B cell (primary cell): ENCODE data around the gene TCEA3. TPM values are rescaled to one million over a fixed set of nuclear protein-coding genes. Genes with fewer than 3 reads are reported as not detected.

Source experiments
- ATAC-seq: fragments of 200-7000 bp; cut with Tn5 transposase; one replicate; pipeline ENCODE4 v1.10.0; 2021; ENCODE audit warnings: low read depth, mild to moderate bottlenecking, moderate number of reproducible peaks, moderate library complexity
- CTCF ChIA-PET: fragments of 350-600 bp; sonication (Branson Sonifier 250); formaldehyde crosslinking; loops from one replicate; lab custom pipeline; 2021; ENCODE audit warnings: antibody characterized with exemption, inconsistent platforms; lab: Charles Lee
- POLR2A ChIA-PET: fragments of 350-600 bp; sonication (Branson Sonifier 250); formaldehyde crosslinking; loops from one replicate; lab custom pipeline; 2021; ENCODE audit warnings: antibody characterized with exemption; lab: Charles Lee
- DNase-seq: peaks from one replicate; pipeline ENCODE4 v3.0.0; 2013
- H2AFZ ChIP-seq: 2 replicates; pipeline ENCODE4 v1.6.1; 2012; ENCODE audit warnings: mild to moderate bottlenecking, low read depth, low read length; ENCODE audit not compliant: insufficient read depth, poor library complexity, severe bottlenecking
- H3K27ac ChIP-seq, 2 donors: 1 replicate in 1 of 2; 2 replicates in 1 of 2; pipeline ENCODE4 v1.5.1; 2012 to 2013; ENCODE audit warnings: low read length in 2 of 2, mild to moderate bottlenecking in 2 of 2, moderate library complexity in 1 of 2
- H3K27me3 ChIP-seq, 4 experiments: fragments of 200-600 bp in 1 of 4; sonication (generic) in 1 of 4; replicated peaks in 1 of 4; 1 replicate in 2 of 4; 2 replicates in 2 of 4; pipeline versions ENCODE4 v1.6.1 to v1.7.0; 2013 to 2016; ENCODE audit warnings: low read length in 3 of 4, mild to moderate bottlenecking in 2 of 4, mixed read lengths in 1 of 4, moderate library complexity in 1 of 4; ENCODE audit not compliant: insufficient read depth in 4 of 4, control insufficient read depth in 3 of 4; ENCODE audit errors: control extremely low read depth in 1 of 4
- H3K36me3 ChIP-seq, 2 experiments: replicated peaks in 1 of 2; 1 replicate in 1 of 2; 2 replicates in 1 of 2; pipeline versions ENCODE4 v1.6.1 to v1.7.1; 2013; ENCODE audit warnings: low read length in 1 of 2; ENCODE audit not compliant: insufficient read depth in 2 of 2, control insufficient read depth in 1 of 2; ENCODE audit errors: control extremely low read depth in 1 of 2, extremely low read depth in 1 of 2
- H3K4me1 ChIP-seq, 2 donors: fragments of 200-600 bp in 1 of 2; sonication (generic) in 1 of 2; 1 replicate in 1 of 2; 2 replicates in 1 of 2; pipeline versions ENCODE4 v1.5.1 to v1.6.1; 2013 to 2017; ENCODE audit warnings: low read length in 2 of 2; ENCODE audit not compliant: control insufficient read depth in 2 of 2, insufficient read depth in 2 of 2
- H3K4me2 ChIP-seq: replicated peaks from 2 replicates; pipeline ENCODE3; 2012; ENCODE audit warnings: mild to moderate bottlenecking, low read depth, low read length; ENCODE audit not compliant: poor library complexity, severe bottlenecking
- H3K4me3 ChIP-seq, 5 experiments: fragments of 200-600 bp in 1 of 5; sonication (generic) in 1 of 5; 1 replicate in 3 of 5; 2 replicates in 2 of 5; pipeline versions ENCODE4 v1.5.1 to v1.7.0; 2011 to 2016; ENCODE audit warnings: low read length in 4 of 5, mild to moderate bottlenecking in 4 of 5, low read depth in 2 of 5, control low read depth in 1 of 5, moderate library complexity in 1 of 5; ENCODE audit not compliant: insufficient read depth in 1 of 5; ENCODE audit errors: control extremely low read depth in 1 of 5, extremely low read depth in 1 of 5
- H3K79me2 ChIP-seq: fragments of 200-600 bp; sonication (generic); one replicate; pipeline ENCODE4 v1.6.0; 2016; ENCODE audit warnings: low read length; ENCODE audit not compliant: control insufficient read depth, insufficient read depth
- H3K9ac ChIP-seq: fragments of 200-600 bp; sonication (generic); 2 replicates; pipeline ENCODE4 v1.6.1; 2017; ENCODE audit warnings: mild to moderate bottlenecking, low read length, moderate library complexity
- H3K9me3 ChIP-seq, 3 donors: one replicate each; pipeline versions ENCODE4 v1.6.1 to v1.7.1; 2013; ENCODE audit warnings: low read length in 2 of 3; ENCODE audit not compliant: control insufficient read depth in 2 of 3, insufficient read depth in 1 of 3; ENCODE audit errors: control extremely low read depth in 1 of 3
- H4K20me1 ChIP-seq: 2 replicates; pipeline ENCODE4 v1.6.0; 2012; ENCODE audit warnings: mild to moderate bottlenecking, low read length; ENCODE audit not compliant: insufficient read depth, control insufficient read depth, poor library complexity, severe bottlenecking
- H3K27ac Mint-ChIP-seq: one replicate; pipeline ENCODE4 v1.8.0; 2021; ENCODE audit warnings: mixed read lengths
- H3K27me3 Mint-ChIP-seq: one replicate; pipeline ENCODE4 v1.8.0; 2021; ENCODE audit warnings: mixed read lengths
- H3K4me1 Mint-ChIP-seq: one replicate; pipeline ENCODE4 v1.8.0; 2021; ENCODE audit warnings: mixed read lengths
- H3K4me3 Mint-ChIP-seq: one replicate; pipeline ENCODE4 v1.8.0; 2021; ENCODE audit warnings: mixed read lengths
- H3K9me3 Mint-ChIP-seq: one replicate; pipeline ENCODE4 v1.8.0; 2022; ENCODE audit warnings: mixed read lengths; ENCODE audit not compliant: insufficient read depth
- CTCF ChIP-seq: fragments of 200-600 bp; IDR thresholded peaks from one replicate; pipeline ENCODE4 v1.8.0; 2022; ENCODE audit warnings: antibody characterized with exemption, mild to moderate bottlenecking
- EZH2 ChIP-seq: IDR thresholded peaks from 2 replicates; pipeline ENCODE4 v1.6.1; 2012; ENCODE audit warnings: borderline replicate concordance, low read depth, mild to moderate bottlenecking, moderate library complexity, low read length; ENCODE audit not compliant: insufficient read depth, poor library complexity, severe bottlenecking
- WGBS: methylation state at CpG from one replicate; pipeline ENCODE4 v1.1.5; 2013; ENCODE audit warnings: missing lambda C conversion rate; ENCODE audit not compliant: insufficient coverage; 5-methylcytosine and 5-hydroxymethylcytosine counted together
- intact Hi-C: fragments of 100-400 bp; cut with micrococcal nuclease; formaldehyde crosslinking; loops from one replicate; pipeline ENCODE4 v1.10.0; 2022
- polyA plus RNA-seq: library from polyadenylated mRNA; depleted of rRNA; stranded (reverse); fragments of >200 nt; gene quantifications from 2 replicates; pipeline ENCODE4 v1.2.3, GENCODE V29; 2012
- total RNA-seq, 2 donors: library from RNA; stranded (reverse); fragments of 120-200 nt in 1 of 2; gene quantifications; 1 replicate in 1 of 2; 2 replicates in 1 of 2; pipeline versions ENCODE4 v1.2.3 to v1.2.4, GENCODE V29; 2013 to 2022

Gene TCEA3
- total and polyA plus RNA-seq, 2 donors (not counting 1 experiment from before 2014, with no cell fraction given), result 0.22 TPM; not detected in 1

GRCh38 chr1:23430803-23431202 is 6.3 kb upstream of the TCEA3 start:
- Mint-ChIP-seq H3K4me1 (no peaks in the 10 kb centered on the region), H3K9me3 (no peaks in the 10 kb centered on the region), H3K4me3 (no peak overlapping the region), H3K27ac (no peak overlapping the region), H3K27me3 (peaks cover 22% of the 10 kb centered on the region)
- no peak for ATAC-seq
- H3K27ac ChIP-seq, result no peak overlapping the region
- H2AFZ ChIP-seq, result no peak overlapping the region
- H3K9me3 ChIP-seq, result no peaks in the 10 kb centered on the region
- H3K4me3 ChIP-seq, result no peak overlapping the region
- H3K4me2 ChIP-seq, result no peak overlapping the region
- ChIA-PET CTCF (no interaction called here), POLR2A (no interaction called here)
- H3K27me3 ChIP-seq, result peaks cover 0 to 25% (median 9%) of the 10 kb centered on the region in 4 experiments
- H3K36me3 ChIP-seq, result no peaks in the 10 kb centered on the region
- TF ChIP-seq CTCF (no peak), EZH2 (no peak)
- no peaks in the 10 kb centered on the region for H3K4me1 ChIP-seq
- no peak for DNase-seq
- H3K79me2 ChIP-seq, result no peaks in the 10 kb centered on the region
- H4K20me1 ChIP-seq, result no peaks in the 10 kb centered on the region
- intact Hi-C loops, result no loop called here
- H3K9ac ChIP-seq, result no peak overlapping the region
- WGBS, result 95% methylated on average over 11 of the region's 12 CpGs

- CTCF ChIA-PET, result no interaction called here
Measured at GRCh38 chr1:23428136-23428905, 3.8 kb upstream of the TCEA3 start.

More at GRCh38 chr1:23428136-23428905, 3.8 kb upstream of the TCEA3 start:
- Histone ChIP-seq H3K27me3 (peaks cover 0 to 48% (median 18%) of the 10 kb centered on the region in 4 experiments), H3K27ac (no peak overlapping the region), H3K36me3 (no peaks in the 10 kb centered on the region), H3K79me2 (no peaks in the 10 kb centered on the region), H3K9ac (no peak overlapping the region), H3K9me3 (peaks cover 0 to 6% (median 0%) of the 10 kb centered on the region in 3 donors), H3K4me2 (no peak overlapping the region), H4K20me1 (no peaks in the 10 kb centered on the region), H3K4me1 (peaks cover 17 to 18% of the 10 kb centered on the region in 2 donors), H2AFZ (no peak overlapping the region), H3K4me3 (no peak overlapping the region)
- H3K4me3 Mint-ChIP-seq, result no peak overlapping the region
- H3K27ac Mint-ChIP-seq, result no peak overlapping the region
- TF ChIP-seq CTCF (no peak), EZH2 (no peak)
- WGBS, result 67% methylated on average over 2 of the region's 2 CpGs
- DNase-seq (no peak), ATAC-seq (no peak)
- intact Hi-C loops, result no loop called here
- H3K27me3 Mint-ChIP-seq, result peaks cover 31% of the 10 kb centered on the region
- H3K9me3 Mint-ChIP-seq, result no peaks in the 10 kb centered on the region
- POLR2A ChIA-PET, result no interaction called here
- peaks cover 13% of the 10 kb centered on the region for H3K4me1 Mint-ChIP-seq
